ENCODE results near the gene AURKAIP1. TPM values are rescaled to one million over a fixed set of nuclear protein-coding genes. Genes with fewer than 3 reads are reported as not detected.

The AURKAIP1 gene
- total and polyA plus RNA-seq, 9 of the 15 experiments (the other 6 are each of a cell fraction or from before 2014, with no cell fraction given): 7.8 to 478 (median 92.0) TPM

- no peak overlapping the region for H3K4me3 ChIP-seq
- intact Hi-C loops (cut with micrococcal nuclease): loop anchor here (5.0 to 10.0 kb wide), 3 partner anchors 55 to 127 kb away; partner anchors contain the start of genes ACAP3, CPTP, INTS11 and PUSL1
- DNase-seq (ENCODE audit: extremely low read depth in 1 of 4, low spot score in 3 of 4): no peak
- no peak overlapping the region for H3K27ac ChIP-seq (ENCODE audit: extremely low read depth, low read depth, low read length)
- H3K9ac ChIP-seq (ENCODE audit: insufficient read depth in 1 of 2, low read depth in 2 of 2, low read length in 2 of 2): 0 out of 4 replicates have a peak overlapping the region, but pooled peaks of 1 of the 2 experiments have one; percentile 41
- peaks cover 5 to 50% of the 10 kb centered on the region in 2 experiments; a peak in 4 of 5 replicates for H3K4me1 ChIP-seq (replicated peaks in 1 of 2; ENCODE audit: control insufficient read depth in 2 of 2, insufficient read depth in 2 of 2, low read length in 2 of 2)
- H3K9me3 ChIP-seq (replicated peaks; ENCODE audit: control insufficient read depth, insufficient read depth, low read depth, low read length): peaks cover 2% of the 10 kb centered on the region; the same call in 1 of the 2 replicates
- in situ Hi-C loops (cut with MboI): no loop called here
- H4K20me1 ChIP-seq (replicated peaks; ENCODE audit: control insufficient read depth, insufficient read depth, low read length): no peaks in the 10 kb centered on the region
- H3K9me1 ChIP-seq (ENCODE audit: control insufficient read depth, insufficient read depth, low read length): no peaks in the 10 kb centered on the region
- BruUV-seq (replicated peaks): no TSS peak
- no peak overlapping the region for H2AFZ ChIP-seq (ENCODE audit: low read depth, low read length)
- ChIA-PET CTCF (ENCODE audit: low intra/inter-chr PET ratio) (no interaction called here), POLR2A (interaction anchor here (0.6 to 4.2 kb wide), 6 partner anchors 10 to 364 kb away, joined by 3 to 54 read pairs (median 3); partner anchors contain the start of gene CCNL2)
- no peak for ATAC-seq
- H3K4me2 ChIP-seq (ENCODE audit: insufficient read depth, low read length): no peak overlapping the region
- peaks cover 16% of the 10 kb centered on the region; the same call in 1 of the 3 replicates for H3K36me3 ChIP-seq (ENCODE audit: control insufficient read depth, insufficient read depth, low read length)
- TF ChIP-seq, protein P1, sequence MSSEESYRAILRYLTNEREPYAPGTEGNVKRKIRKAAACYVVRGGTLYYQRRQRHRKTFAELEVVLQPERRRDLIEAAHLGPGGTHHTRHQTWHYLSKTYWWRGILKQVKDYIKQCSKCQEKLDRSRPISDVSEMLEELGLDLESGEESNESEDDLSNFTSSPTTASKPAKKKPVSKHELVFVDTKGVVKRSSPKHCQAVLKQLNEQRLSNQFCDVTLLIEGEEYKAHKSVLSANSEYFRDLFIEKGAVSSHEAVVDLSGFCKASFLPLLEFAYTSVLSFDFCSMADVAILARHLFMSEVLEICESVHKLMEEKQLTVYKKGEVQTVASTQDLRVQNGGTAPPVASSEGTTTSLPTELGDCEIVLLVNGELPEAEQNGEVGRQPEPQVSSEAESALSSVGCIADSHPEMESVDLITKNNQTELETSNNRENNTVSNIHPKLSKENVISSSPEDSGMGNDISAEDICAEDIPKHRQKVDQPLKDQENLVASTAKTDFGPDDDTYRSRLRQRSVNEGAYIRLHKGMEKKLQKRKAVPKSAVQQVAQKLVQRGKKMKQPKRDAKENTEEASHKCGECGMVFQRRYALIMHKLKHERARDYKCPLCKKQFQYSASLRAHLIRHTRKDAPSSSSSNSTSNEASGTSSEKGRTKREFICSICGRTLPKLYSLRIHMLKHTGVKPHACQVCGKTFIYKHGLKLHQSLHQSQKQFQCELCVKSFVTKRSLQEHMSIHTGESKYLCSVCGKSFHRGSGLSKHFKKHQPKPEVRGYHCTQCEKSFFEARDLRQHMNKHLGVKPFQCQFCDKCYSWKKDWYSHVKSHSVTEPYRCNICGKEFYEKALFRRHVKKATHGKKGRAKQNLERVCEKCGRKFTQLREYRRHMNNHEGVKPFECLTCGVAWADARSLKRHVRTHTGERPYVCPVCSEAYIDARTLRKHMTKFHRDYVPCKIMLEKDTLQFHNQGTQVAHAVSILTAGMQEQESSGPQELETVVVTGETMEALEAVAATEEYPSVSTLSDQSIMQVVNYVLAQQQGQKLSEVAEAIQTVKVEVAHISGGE (CRISPR knock-in tag; IDR thresholded peaks at IDR 0.05): 0 out of 6 replicates have a peak, but pooled peaks of 1 of the 3 experiments have one; percentile 7
- TF ChIP-seq ZNF830 (CRISPR knock-in tag; IDR thresholded peaks at IDR 0.05): no peak
- TF ChIP-seq, protein P2, sequence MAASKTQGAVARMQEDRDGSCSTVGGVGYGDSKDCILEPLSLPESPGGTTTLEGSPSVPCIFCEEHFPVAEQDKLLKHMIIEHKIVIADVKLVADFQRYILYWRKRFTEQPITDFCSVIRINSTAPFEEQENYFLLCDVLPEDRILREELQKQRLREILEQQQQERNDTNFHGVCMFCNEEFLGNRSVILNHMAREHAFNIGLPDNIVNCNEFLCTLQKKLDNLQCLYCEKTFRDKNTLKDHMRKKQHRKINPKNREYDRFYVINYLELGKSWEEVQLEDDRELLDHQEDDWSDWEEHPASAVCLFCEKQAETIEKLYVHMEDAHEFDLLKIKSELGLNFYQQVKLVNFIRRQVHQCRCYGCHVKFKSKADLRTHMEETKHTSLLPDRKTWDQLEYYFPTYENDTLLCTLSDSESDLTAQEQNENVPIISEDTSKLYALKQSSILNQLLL (CRISPR knock-in tag; IDR thresholded peaks at IDR 0.05; ENCODE audit: borderline replicate concordance): 0 out of 2 replicates have a peak, but pooled peaks have one; percentile 51
- no peaks in the 10 kb centered on the region for H3K27me3 ChIP-seq (ENCODE audit: control insufficient read depth in 2 of 2, insufficient read depth in 2 of 2, low read length in 2 of 2)
- peaks cover 26% of the 10 kb centered on the region for H3K79me2 ChIP-seq (ENCODE audit: control insufficient read depth, insufficient read depth, low read length)
- WGBS (ENCODE audit: insufficient coverage, low coverage, missing lambda C conversion rate): 90% methylated on average over 16 of the region's 16 CpGs
- FAIRE-seq: no peak
Observed at GRCh38 chr1:1377540-1378205, 2.7 kb upstream of the AURKAIP1 start.

Measured in K562 (cell line).